ENCODE data around the gene PTPN2.
A peak's percentile ranks its signal among the peaks of the same experiment; 100 is the strongest.

PTPN2 gene

DNA sequence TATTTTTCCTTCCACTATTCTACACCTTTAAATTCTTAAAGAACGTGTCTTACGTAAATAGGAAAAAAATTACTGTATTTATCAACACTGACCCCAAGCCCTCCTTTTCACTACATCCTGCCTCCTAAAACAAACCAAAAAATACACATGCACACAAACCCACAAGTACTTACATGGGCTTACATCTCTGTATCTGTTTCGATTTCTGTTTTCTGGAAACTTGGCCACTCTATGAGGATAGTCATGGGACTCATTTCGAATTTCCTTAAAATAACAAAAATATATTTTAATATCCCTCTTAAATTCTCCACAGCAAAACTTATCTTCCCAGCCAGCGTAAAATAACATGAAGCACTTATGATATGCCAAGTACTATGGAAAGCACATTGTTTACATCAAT is 25.0 kb downstream of the PTPN2 start:
- no peak for ATAC-seq (ENCODE audit: low read depth)
- Mint-ChIP-seq H3K27me3 (no peaks in the 10 kb centered on the region), H3K27ac (no peak overlapping the region), H3K36me3 (peaks cover 24% of the 10 kb centered on the region), H3K9me3 (no peaks in the 10 kb centered on the region), H3K4me3 (no peak overlapping the region), H3K4me1 (peaks cover 41% of the 10 kb centered on the region)
- DNase-seq (ENCODE audit: low spot score in 2 of 2): no peak

DNA sequence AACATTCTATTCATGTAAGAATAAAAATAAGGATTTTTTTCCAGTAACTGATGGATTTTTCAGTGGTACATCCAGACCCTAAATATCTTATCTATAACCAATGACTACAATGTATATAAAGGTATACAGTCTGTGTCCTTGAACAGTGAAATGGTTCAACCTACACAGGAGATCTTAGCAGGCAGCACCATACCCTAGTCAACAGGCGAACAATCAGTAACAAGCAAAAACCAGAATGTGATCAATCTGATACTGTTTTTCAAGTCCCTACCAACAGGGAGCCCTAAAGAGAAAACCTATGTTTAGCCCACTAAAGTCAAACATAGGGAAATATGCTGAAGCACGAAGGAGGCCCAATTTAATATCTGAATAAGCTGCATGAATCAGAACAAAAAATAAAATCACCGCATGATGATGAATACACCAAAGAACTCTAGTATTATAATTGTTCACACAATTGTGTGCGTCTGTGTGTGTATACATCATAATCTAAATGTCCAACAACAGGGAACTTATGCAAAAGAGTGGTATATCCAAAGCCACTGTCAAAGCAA is 26.0 kb downstream of the PTPN2 start:
- Mint-ChIP-seq H3K36me3 (peaks cover 30% of the 10 kb centered on the region), H3K27me3 (no peaks in the 10 kb centered on the region), H3K4me1 (peaks cover 37% of the 10 kb centered on the region), H3K27ac (peak overlapping the region; percentile 70), H3K4me3 (no peak overlapping the region), H3K9me3 (no peaks in the 10 kb centered on the region)
- DNase-seq (ENCODE audit: low spot score in 2 of 2) (no peak), ATAC-seq (ENCODE audit: low read depth) (no peak)

DNA sequence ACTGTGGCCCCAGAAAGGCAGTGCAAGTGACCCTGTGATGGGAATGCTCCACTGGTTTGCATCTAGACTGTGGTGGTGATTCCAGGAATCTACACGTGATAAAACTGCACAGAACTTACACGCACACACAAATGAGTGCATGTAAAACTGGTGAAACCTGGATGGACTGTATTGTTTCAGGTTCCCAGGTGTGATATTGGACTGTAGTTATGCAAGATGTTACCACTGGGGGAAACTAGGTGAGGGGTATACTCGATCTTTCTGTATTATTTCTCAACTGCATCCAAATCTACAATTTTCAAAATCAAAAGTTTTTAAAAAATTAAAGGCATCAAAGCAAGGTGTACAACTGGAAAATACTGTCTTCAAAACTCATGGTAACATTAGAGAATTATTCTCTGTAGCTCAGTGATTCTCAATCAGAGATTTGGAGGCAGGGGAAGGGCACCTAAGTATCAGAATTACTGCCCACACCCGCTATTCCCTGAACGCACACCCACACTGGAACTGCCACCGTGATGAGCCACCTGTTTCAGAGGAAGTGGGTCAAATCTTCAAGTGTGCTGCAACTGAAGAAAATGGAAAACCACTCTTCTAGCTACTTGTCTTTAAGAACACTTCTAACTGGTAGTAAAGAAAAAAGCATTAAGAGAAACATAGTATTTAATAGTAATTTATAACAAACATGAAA is 26.7 kb downstream of the PTPN2 start:
- Mint-ChIP-seq H3K4me3 (no peak overlapping the region), H3K4me1 (peaks cover 35% of the 10 kb centered on the region), H3K9me3 (no peaks in the 10 kb centered on the region), H3K27me3 (no peaks in the 10 kb centered on the region), H3K27ac (peak overlapping the region; percentile 70), H3K36me3 (peaks cover 32% of the 10 kb centered on the region)
- DNase-seq (ENCODE audit: low spot score in 2 of 2) (no peak), ATAC-seq (ENCODE audit: low read depth) (peak; percentile 31)

DNA sequence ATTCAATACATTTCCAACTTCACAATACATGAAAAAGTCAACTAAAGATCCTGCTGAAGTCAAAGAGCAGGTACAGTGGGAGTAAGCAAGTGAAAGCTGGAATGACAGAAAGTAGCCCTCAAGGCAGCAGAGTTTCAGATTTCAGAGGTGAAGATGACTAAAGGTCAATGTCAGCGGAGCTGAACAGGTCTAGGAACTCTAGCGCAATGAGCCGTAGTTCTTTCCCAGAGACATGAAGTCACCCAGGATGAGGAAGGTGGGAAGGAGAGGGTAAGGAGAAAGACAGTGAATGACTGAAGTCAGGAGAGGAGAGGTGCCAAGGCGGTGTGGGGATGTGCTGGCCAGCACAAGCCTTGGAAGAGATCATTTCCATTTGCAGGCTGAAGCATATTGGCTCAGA is 28.1 kb downstream of the PTPN2 start:
- ATAC-seq (ENCODE audit: low read depth): no peak
- peaks cover 34% of the 10 kb centered on the region for H3K4me1 Mint-ChIP-seq
- peaks cover 35% of the 10 kb centered on the region for H3K36me3 Mint-ChIP-seq
- H3K27ac Mint-ChIP-seq: no peak overlapping the region
- DNase-seq (ENCODE audit: low spot score in 2 of 2): no peak
- no peak overlapping the region for H3K4me3 Mint-ChIP-seq
- no peaks in the 10 kb centered on the region for H3K27me3 Mint-ChIP-seq
- H3K9me3 Mint-ChIP-seq: no peaks in the 10 kb centered on the region

DNA sequence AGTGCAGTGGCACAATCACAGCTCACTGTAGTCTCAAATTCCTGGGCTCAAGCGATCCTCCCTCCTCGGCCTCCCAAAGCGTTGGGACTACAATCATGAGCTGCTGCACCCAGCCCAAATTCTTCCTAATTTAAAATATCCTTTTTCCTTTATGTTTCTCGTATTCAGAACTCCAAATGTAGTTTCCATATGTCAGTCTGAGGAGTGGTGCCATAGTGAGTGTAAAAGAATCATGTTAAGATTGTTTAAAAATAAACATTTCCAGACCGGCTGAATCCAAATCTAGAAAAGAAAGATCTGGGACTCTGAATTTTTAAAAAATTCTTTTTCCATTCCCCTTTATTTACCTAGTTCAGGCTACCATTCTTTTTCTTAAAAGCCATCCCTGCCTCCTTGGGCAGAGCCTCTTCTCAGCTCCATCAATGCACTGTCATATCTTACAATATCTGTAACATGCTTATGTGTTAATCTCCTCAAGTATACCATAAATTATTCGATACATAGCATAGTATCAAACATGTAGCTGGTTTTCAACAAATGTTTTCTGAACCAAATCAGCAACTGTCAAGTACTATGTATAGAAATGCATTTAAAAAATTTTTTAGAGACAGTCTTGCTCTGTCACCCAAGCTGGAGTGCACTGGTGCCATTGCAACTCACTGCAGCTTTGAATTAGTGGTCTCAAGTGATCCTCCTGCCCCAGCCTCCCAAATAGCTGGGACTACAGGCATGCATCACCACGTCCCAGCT is 31.3 kb downstream of the PTPN2 start:
- ATAC-seq (ENCODE audit: low read depth) (no peak), DNase-seq (ENCODE audit: low spot score in 2 of 2) (no peak)
- no peak overlapping the region for H3K27ac Mint-ChIP-seq
- H3K36me3 Mint-ChIP-seq: peaks cover 40% of the 10 kb centered on the region
- peaks cover 29% of the 10 kb centered on the region for H3K4me1 Mint-ChIP-seq
- H3K4me3 Mint-ChIP-seq: no peak overlapping the region
- no peaks in the 10 kb centered on the region for H3K9me3 Mint-ChIP-seq
- H3K27me3 Mint-ChIP-seq: no peaks in the 10 kb centered on the region

DNA sequence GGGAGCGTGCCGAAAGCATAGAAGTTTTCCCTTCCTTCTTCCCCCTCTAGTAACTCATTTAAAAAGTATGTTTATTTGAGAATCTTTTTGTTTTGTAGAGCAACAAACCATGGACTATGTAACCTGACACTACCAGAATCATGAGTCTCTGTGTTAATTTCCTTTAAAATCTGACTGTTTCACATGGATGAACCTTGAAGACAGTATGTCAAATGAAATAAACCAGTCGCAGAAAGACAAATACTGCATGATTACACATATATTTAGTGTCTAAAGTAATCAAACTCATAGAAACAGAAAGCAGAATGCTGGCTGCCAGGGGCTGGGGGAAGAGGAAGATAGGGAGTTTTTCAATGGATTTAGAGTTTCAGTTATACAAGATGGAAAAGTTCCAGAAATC is 32.3 kb downstream of the PTPN2 start:
- DNase-seq (ENCODE audit: low spot score in 2 of 2) (no peak), ATAC-seq (ENCODE audit: low read depth) (no peak)
- Mint-ChIP-seq H3K4me3 (no peak overlapping the region), H3K27ac (no peak overlapping the region), H3K36me3 (peaks cover 40% of the 10 kb centered on the region), H3K9me3 (no peaks in the 10 kb centered on the region), H3K27me3 (no peaks in the 10 kb centered on the region), H3K4me1 (peaks cover 29% of the 10 kb centered on the region)

DNA sequence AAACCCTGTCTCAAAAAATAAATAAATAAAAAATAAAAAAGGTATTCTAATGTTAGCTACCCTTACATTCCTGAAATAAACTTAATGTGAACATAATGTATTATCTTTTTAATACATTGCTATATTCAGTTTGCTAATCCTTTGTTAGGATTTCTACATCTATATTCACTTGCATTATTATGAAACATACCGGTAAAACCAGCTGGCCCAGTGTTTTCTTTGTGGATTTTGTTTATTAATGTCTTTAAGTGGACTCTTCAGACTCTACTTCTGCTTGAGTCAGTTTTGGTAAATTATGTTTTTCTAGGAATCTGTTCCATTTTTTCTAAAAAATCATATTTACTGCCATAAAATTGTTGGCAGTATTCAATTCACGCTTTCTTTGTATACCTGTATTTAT is 34.5 kb downstream of the PTPN2 start:
- peak overlapping the region; percentile 12 for H3K27ac Mint-ChIP-seq
- peaks cover 26% of the 10 kb centered on the region for H3K4me1 Mint-ChIP-seq
- peaks cover 26% of the 10 kb centered on the region for H3K36me3 Mint-ChIP-seq

DNA sequence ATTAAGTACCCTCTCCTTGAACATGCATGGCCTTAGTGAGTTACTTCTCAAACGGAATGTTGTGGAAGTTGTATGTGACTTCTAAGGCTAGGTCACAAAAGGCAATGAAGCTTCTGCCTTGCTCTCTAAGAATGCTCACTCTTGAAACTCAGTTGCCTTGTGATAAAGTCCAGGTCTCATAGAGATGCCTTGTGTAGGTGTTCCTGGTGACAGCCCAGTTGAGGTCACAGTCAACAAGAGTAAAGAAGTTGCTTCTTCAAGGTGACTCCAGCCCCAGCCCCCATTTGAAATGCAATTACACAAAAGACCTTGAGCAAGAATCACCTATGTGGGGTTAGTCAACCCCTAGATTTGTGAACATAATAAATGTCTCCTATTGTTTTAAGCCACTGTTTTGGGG is 35.6 kb downstream of the PTPN2 start:
- Mint-ChIP-seq H3K27ac (no peak overlapping the region), H3K27me3 (no peaks in the 10 kb centered on the region), H3K9me3 (no peaks in the 10 kb centered on the region), H3K4me3 (no peak overlapping the region), H3K4me1 (peaks cover 31% of the 10 kb centered on the region), H3K36me3 (peaks cover 21% of the 10 kb centered on the region)
- ATAC-seq (ENCODE audit: low read depth) (no peak), DNase-seq (ENCODE audit: low spot score in 2 of 2) (no peak)

More for the DNA sequence above, 34.5 kb downstream of the PTPN2 start:
- no peaks in the 10 kb centered on the region for H3K9me3 Mint-ChIP-seq
- no peaks in the 10 kb centered on the region for H3K27me3 Mint-ChIP-seq
- no peak overlapping the region for H3K4me3 Mint-ChIP-seq
- DNase-seq (ENCODE audit: low spot score in 2 of 2) (no peak), ATAC-seq (ENCODE audit: low read depth) (no peak)

DNA sequence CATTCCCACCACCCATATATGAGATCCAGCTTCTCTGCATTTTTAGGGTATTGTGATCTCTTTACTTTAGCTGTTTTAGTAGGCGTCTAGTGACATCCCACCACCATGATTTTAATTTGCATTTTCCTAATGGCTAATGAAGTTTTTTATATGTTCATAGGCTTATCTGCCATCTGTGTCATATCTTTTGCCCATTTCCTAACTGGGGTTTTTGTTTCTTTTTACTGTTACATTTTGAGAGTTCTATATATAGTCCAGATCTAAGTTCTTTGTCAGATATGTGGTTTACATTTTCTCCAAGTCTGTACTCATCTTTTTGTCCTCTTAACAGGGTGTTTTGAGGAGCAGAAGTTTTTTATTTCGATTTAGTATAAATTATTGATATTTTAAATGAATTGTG is 39.6 kb downstream of the PTPN2 start:
- Mint-ChIP-seq H3K36me3 (peaks cover 17% of the 10 kb centered on the region), H3K4me1 (peaks cover 45% of the 10 kb centered on the region), H3K9me3 (no peaks in the 10 kb centered on the region), H3K27me3 (no peaks in the 10 kb centered on the region), H3K27ac (peak overlapping the region; percentile 87), H3K4me3 (no peak overlapping the region)
- ATAC-seq (ENCODE audit: low read depth) (no peak), DNase-seq (ENCODE audit: low spot score in 2 of 2) (no peak)

DNA sequence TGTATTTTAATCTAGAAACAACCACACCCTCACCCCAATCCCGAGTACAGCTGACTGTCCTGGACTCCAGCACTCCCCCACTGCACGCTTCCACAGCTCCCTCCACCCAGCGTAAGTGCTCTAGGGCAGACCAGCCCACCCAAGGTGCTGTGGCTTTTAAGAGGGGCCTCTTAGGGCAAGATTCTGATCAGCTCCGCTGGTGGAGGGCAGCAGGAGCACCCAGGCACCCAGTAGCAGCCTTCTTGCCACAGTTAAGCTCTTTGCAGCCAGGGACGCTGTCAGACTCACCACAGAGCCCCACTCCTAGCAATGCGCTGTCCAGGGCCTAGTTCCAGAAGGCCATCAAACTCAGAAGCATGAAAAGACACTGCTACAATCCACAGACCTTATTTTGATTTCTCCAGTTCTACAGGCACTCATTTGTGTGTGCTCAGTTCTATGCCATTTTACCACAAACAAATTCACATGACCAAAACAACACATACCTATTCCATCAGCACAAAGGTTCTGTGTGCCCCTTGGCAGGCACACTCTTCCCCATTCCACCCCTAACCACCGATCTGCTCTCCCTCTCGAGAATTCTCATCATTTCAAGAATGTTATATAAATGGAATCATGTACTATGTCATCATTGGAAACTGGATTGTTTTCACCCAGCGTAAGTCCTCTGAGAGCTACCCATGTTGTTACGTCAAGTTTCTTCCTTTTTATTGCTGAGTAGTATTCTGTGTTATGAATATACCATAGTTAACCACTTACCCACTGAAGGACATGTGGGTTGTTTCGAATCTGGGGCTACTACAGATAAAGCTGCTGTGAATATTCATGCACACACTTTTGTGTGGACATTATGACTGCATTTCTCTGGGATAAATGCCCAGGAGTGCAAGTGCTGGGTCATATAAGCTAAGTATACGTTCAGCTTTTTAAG is 40.4 kb downstream of the PTPN2 start:
- Mint-ChIP-seq H3K4me3 (no peak overlapping the region), H3K27me3 (no peaks in the 10 kb centered on the region), H3K9me3 (no peaks in the 10 kb centered on the region), H3K4me1 (peaks cover 48% of the 10 kb centered on the region), H3K27ac (peak overlapping the region; percentile 87), H3K36me3 (peaks cover 14% of the 10 kb centered on the region)
- ATAC-seq (ENCODE audit: low read depth): no peak
- DNase-seq (ENCODE audit: low spot score in 2 of 2): no peak

DNA sequence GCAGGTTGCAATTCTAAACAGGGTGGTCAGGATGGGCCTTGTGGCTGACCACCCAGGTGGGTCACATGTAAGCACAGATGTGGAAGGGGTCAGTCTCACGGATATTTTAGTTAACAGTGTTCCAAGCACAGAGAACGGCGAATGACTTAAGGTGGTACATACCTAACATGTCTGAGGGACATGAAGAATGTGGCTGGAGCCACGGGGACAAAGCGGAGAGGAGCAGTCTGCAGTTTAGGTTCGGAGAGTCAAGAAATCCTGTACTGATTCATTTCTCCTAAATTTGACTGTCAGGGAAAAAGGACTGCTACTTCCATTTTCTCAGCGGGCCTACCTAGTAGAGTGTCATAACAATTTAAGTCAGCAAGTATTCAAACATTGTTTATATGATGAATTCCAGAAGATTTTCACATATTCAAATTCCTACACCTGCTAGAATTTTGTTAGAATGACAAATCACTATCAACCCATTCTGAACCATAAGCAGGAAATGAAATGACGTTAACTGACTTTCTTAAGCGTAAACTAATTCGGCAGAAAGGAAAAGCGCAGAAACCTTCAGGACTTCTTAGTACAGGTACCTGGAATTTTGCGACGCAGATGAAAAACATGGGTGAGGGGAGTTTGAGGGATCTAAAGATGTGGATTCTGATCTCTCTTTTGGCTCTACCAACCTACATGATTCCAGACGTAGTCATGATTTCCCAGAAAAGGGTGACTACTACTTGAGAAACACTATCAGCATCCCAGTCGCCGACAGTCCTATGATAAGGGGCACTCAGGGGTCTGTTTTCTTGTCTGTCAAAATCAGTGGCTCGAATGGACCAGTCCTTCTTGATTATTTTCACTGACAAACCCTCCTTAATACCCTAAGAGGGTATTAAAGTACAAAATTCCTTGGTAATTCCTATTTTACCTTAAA is 41.3 kb downstream of the PTPN2 start:
- Mint-ChIP-seq H3K4me3 (no peak overlapping the region), H3K9me3 (no peaks in the 10 kb centered on the region), H3K36me3 (peaks cover 11% of the 10 kb centered on the region), H3K27me3 (no peaks in the 10 kb centered on the region), H3K4me1 (peaks cover 53% of the 10 kb centered on the region), H3K27ac (peak overlapping the region; percentile 9)
- DNase-seq (ENCODE audit: low spot score in 2 of 2) (no peak), ATAC-seq (ENCODE audit: low read depth) (no peak)

DNA sequence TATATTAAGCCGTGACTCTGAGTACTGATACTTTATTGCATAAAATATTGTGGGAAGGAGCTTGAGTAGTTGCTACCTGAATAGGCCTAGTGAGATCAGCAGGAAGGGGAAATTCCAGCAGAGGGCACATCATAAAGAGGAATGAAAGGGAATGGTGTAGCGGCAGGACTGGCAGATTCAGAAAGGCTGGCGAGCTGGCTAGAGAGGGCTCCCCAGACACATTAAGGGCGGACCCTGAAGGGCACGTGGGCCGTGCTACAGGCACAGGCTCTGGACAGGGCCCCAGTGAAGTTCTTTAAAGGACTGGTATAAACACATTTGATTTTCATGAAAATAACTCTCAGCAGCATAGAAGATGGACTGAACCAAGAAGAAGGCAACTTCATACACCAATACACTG is 43.0 kb downstream of the PTPN2 start:
- DNase-seq (ENCODE audit: low spot score in 2 of 2) (no peak), ATAC-seq (ENCODE audit: low read depth) (no peak)
- H3K4me3 Mint-ChIP-seq: no peak overlapping the region
- peaks cover 13% of the 10 kb centered on the region for H3K36me3 Mint-ChIP-seq
- peak overlapping the region; percentile 79 for H3K27ac Mint-ChIP-seq
- H3K4me1 Mint-ChIP-seq: peaks cover 53% of the 10 kb centered on the region
- H3K27me3 Mint-ChIP-seq: no peaks in the 10 kb centered on the region
- H3K9me3 Mint-ChIP-seq: no peaks in the 10 kb centered on the region

DNA sequence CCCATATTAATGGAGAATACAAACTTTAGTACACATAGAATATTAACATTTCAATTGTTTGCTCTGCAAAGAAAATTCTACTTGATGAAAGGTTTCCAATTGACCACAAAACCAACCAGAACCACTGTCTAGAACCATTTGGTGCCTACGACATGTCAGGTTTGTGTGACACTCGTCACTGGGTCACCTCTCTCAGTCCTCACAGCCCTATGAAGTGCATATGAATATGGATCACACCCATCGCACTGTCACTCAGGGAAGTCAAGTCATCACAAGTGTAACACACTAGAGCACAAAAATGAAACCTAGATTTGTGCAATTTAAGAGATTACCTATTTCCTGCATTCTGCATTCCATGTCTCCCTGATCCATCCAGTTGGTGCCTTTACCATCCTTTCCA is 43.7 kb downstream of the PTPN2 start:
- Mint-ChIP-seq H3K36me3 (peaks cover 17% of the 10 kb centered on the region), H3K27me3 (no peaks in the 10 kb centered on the region), H3K9me3 (no peaks in the 10 kb centered on the region), H3K4me1 (peaks cover 52% of the 10 kb centered on the region), H3K27ac (peak overlapping the region; percentile 79), H3K4me3 (peak overlapping the region; percentile 79)
- ATAC-seq (ENCODE audit: low read depth) (no peak), DNase-seq (ENCODE audit: low spot score in 2 of 2) (no peak)
